SH-SY5Y (cell line): Measurements from ENCODE around the gene PGA3.

Source experiments
- GATA2 ChIP-seq: IDR thresholded peaks from 2 replicates; pipeline ENCODE4 v1.6.1; 2011; ENCODE audit warnings: mild to moderate bottlenecking, low read depth, low read length
- GATA3 ChIP-seq: IDR thresholded peaks from 2 replicates; pipeline ENCODE4 v1.6.1; 2011; ENCODE audit warnings: low read depth, mild to moderate bottlenecking, low read length, moderate library complexity

DNA sequence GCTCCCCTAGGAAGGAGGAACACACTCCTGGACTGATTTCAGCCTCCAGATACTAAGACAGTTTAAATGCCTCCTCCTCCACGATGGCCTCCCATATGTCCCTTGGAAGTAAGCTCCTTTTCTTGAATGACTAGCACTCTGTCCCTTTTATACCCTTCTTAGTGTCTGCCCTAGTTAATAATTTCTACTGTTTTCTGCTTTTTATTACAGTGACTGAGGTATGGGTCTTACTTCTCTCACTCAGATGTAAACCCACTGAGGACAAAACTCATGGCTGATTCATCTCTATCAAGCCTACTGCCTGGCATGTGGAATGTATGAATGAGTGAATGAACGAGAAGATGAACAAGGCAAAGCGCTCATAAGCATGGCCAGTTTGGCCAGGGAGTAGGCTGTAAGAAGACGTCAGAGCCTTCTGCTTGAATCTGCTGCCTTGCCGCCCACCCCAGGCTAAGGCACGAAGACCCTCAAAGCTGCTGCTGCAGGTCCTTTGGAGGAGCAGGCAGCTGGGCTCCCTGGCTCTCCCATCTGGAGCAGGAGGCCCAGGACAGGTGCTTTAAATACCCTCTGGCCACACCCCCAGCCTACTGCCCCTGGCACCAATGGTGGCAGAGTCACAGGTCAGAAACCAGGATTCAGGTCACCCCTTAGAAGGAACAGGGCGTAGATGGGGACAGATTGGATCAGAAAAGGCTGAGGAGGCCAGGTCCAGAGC is 8.2 kb upstream of the PGA3 start:
- no peak for TF ChIP-seq GATA2
- TF ChIP-seq GATA3, result no peak
